Activated naive CD4-positive, alpha-beta T cell (primary cell): ENCODE results near the gene SWSAP1.
"Not testable (repeated sequence)": the region's sequence is repeated elsewhere in the genome, so short reads cannot be mapped to it uniquely, and the experiment has no call there.

Source experiments
- DNase-seq, 4 experiments: peaks; one replicate each; lab custom pipeline; 2025; lab: John Stamatoyannopoulos, UW

SWSAP1 gene, protein sequence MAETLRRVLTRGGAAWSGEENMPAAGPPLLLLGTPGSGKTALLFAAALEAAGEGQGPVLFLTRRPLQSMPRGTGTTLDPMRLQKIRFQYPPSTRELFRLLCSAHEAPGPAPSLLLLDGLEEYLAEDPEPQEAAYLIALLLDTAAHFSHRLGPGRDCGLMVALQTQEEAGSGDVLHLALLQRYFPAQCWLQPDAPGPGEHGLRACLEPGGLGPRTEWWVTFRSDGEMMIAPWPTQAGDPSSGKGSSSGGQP

DNA sequence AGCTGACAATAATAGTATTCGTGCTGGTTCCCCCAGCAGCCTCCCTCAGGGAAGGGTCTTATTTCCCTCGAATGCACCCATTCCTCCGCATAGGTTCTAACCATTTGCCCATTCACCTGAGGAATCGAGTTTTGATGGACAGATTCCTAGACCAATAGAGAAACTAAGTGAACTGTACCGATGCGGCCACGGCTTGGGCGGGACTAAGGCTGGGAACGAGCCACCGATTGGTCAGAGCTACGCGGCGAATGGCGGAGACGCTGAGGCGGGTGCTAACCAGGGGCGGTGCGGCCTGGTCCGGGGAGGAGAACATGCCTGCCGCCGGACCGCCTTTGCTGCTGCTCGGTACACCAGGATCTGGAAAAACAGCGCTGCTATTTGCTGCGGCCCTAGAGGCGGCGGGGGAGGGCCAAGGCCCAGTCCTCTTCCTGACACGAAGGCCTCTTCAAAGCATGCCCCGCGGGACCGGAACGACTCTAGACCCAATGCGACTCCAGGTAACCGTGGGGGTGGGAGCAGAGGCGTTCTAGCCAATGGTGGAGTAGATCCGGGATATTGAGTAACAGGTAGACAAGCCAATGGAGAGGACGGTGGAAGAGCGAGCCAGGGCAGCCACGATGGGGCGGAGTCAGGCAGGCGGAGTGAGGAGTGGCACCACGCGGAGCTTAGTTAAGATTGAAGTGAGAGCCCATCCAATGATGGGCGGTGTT is at the start of gene SWSAP1:
SWSAP1 (plus strand) TSS at position 234 of the 710 bp plus-strand sequence; CDS start at position 249, 15 bp downstream.
- peak; percentile 93 to 94 (median 94) for DNase-seq

DNA sequence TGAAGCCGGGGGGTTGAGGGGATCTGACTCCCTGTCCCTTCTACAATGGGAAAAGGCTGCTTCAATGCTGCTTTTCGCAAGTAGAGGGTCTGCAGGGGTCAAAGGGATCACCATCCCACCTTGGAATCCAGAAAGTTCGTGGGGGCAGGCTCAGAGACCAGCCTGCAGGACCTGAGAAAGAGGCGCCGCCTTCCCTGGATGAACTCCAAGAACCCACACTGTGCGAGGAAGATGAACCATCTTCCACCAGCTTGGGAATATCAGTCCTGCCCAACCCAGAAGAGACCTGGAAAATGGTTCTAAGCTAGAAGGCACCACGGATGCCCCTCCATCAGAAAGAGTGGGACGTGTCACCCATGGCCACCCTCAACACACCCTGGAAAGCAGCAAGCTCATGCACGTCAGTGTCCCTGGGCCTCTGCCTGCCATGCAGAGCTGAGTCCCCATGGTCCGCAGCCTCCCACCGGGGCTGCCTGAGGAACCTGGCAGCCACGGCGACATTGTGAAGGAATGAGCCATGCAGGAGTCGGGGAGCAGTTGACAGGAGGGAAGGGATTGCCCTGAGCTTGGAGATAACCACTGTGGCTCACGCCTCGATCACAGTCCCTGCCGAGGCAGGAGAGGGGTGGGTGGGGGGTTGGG is 49.6 kb upstream of the SWSAP1 start:
- no peak for DNase-seq

DNA sequence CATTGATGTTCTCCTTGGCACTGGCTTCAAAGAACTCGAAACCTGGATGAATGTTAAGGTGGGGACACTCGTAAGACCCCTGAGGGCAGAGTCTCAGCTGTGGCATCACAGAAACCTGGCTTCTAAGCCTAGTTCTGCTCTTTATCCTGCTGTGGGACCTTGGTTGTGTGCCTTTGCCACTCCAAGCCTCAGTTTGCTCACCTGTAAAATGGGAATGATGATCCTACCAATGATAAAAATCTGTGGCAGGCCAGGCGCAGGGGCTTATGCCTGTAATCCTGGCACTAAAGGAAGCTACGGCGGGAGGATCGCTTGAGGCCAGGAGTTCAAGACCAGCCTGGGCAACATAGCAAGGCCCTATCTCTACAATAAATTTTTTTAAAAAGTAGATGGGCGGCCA is 48.9 kb upstream of the SWSAP1 start:
- no peak for DNase-seq

DNA sequence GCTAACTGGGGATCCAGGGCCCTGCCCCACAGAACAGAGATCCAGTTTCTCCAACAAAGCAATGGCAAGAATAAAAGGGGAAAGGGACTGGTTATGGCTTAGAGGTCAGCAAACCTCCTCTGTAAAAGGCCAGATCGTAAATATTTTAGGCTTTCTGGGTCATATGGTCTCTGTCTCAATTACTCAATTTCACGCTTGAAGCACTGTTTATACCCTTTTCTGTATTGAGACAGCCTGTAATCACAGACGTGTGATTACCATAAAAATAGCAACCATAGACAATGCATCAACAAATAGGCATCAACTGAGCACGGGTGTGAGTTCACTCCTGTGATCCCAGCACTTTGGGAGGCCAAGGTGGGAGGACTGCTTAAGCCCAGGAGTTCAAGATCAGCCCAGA is 44.3 kb upstream of the SWSAP1 start:
- DNase-seq = no peak

DNA sequence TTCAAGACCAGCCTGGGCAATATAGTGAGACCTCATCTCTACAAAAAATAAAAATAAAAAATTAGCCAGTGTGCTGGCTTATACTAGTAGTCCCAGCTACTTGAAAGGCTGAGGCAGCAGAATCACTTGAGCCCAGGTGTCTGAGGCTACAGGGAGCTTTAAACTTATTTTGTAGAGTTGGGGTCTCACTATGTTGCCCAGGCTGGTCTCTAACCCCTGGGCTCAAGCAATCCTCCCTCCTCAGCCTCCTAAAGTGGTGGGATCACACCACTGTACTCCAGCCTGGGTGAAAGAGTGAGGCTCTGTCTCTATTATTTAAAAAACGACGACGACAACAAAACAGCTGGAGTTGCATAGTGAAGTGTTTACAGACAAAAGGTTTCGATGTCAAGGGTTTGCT is 43.0 kb upstream of the SWSAP1 start:
- DNase-seq = no peak

DNA sequence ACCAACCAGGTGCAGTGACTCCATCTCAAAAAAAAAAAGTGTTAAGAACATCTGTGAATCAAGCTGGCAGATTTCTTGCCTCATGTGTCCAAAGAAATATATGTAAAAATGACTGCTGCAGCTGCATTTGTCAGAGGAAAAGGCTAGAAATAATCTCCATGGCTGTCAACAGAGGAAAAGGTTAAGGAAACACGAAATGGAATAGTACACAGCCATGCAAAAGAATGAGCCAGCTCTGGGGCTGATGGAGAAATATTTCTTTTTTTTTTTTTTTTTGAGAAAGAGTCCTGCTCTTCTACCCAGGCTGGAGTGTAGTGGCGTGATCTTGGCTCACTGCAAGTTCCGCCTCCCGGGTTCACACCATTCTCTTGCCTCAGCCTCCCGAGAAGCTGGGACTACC is 41.6 kb upstream of the SWSAP1 start:
- DNase-seq = no peak

DNA sequence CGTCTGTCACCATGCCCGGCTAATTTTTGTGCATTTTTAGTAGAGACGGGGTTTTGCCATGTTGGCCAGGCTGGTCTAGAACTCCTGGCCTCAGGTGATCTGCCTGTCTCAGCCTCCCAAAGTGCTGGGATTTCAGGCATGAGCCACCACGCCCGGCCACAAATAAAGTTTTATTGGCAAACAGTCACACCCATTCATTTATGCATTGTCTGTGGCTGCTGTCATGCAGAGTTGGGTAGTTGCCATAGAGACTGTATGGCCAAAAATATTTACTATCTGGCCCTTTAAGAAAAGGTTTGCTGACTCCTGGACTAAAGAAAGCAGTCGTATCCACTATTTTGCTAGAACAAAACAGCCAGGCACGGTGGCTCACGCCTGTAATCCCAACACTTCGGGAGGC is 40.6 kb upstream of the SWSAP1 start:
- DNase-seq = not testable (repeated sequence)

DNA sequence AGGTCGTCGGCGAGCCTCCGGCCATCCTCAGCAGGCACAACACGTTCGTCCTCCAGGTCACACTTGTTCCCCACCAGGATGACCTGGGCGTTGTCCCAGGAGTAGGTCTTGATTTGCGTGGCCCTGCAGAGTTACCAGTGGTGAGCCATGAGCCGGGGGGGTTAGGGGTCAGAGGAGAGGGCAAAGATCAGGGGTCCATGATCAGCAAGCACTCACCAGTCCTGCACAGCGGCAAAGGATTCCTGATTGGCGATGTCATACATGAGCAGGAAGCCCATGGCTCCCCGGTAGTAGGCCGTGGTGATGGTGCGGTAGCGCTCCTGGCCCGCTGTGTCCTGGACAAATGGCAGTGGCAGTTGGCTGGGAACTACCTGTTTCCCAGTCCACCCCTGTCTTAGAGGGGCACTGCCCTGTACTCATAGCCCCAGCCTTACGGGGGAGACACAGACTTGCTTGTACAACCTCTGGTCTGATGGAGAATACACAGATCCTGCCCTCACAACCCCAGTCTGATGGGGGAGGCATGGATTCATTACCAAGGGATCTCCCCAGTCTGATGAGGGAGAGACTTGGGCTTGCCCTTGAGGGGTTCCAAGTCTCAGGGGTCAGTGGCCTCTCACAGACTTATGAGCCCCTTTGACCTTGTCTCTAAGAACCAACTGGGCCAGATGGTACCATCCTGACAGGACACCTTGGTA is 38.9 kb upstream of the SWSAP1 start:
- no peak for DNase-seq

DNA sequence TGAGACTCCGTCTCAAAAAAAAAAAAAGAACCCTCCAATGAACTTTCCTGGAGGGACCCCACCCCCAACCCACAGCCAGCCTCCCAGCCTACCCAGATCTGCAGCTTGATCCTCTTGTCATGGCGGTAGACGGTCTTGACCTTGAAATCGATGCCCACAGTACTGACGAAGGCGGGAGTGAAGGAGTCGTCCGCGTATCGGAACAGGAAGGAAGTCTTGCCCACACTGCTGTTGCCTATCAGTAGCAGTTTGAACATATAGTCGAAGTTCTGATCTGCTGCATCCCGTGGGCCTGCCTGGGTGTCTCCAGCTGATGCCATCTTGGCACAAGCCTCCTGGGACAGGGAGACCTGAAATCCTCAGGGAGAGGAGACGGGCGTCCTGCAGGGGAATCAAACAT is 37.4 kb upstream of the SWSAP1 start:
- no peak for DNase-seq

DNA sequence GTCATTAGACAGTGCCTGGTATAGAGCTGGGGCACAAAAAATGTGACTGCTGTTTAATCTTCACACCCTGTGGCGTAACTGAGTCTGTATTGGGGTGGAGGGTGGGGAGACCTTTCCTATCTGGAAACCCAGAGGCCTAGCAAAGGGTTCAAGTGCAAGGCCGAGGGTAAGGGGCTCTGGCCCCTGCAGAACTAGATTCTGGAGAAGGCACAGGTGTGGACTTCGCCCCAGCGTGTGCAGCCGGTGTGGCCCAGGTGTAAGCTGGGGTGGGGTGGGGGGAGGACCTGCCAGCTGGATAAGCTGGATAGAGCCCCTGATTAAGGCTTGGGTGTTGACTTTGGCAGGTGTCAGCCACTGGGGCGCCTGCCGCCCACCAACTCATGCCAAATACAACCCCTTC is 36.3 kb upstream of the SWSAP1 start:
- no peak for DNase-seq

DNA sequence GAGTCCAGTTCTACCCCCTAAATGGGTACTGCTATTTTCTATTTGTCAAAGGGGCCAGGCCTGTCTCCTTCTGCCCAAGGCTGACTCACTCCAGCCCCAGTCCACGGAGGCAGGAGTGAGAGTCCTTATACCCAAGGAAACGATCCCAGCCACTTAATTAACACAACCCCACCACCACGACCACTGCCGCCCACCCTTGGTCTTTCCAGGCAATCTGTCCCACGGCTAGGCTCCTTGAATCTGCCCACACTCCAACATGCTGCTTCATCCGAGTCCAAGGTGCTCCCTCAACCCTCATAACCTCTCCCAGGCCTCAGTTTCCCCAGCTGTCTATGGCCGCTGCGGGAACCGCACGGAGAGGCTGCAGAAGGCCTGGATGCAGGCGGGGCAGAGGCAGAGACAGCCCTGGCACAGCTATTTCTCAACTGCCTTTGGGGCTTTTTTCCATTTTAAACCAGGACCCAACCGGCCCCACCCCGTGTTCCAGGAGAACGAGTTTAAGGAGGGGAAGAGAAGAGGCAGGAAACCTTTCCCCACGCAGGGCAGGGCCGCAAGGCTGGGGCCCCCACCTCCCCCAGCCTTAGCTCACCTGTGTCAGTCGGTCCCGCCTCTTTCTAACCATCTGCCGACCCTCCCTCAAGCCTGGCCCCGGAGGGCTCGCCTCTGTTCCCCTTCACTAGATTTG is 35.8 kb upstream of the SWSAP1 start:
- DNase-seq = no peak

DNA sequence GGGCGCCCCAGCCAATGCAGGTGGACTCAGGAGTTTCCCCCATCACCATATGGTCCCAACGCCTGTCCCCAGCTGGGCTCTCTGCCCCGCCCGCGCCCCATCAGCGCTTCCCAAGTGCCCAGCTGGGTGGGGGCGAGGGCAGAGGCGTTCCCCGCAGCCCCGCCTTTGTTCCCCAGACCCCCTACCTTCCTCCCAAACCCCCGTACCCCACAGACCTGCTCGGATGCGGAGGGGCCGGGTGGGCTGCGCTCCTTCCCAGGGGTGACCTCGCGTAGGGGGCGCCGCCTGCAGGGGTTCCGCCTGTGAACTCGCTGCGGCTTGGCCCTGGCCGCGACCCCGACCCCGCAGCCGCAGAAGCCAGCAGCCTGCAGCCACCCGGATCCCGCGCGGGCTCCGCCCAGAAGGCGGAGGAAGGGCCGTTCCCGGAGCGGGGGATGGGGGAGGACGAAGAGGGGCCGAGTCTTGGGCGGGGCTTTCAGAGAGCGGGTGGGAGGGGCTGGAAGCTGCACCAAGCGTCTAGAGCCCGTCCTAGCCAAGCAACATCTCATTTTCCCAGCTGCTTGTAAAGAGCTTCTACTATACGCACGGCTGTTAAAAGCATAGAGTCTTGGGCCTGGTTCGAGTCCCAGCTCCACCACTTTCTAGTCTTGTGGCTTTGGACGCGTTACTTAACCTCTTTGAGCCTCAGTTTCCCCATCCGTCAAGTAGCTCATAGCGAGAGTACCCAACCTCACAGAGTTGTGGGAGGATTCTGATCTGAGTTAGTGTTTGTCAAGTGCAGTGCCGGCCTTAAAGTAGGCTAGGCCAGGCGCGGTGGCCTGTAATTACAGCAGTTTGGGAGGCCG is 35.0 kb upstream of the SWSAP1 start, which contains the start of gene RAB3D:
RAB3D (minus strand) TSS at position 404 of the 845 bp plus-strand sequence. CDS start 2,258 bp downstream, outside the sequence.
- DNase-seq = peak; percentile 22 to 64 (median 38)

DNA sequence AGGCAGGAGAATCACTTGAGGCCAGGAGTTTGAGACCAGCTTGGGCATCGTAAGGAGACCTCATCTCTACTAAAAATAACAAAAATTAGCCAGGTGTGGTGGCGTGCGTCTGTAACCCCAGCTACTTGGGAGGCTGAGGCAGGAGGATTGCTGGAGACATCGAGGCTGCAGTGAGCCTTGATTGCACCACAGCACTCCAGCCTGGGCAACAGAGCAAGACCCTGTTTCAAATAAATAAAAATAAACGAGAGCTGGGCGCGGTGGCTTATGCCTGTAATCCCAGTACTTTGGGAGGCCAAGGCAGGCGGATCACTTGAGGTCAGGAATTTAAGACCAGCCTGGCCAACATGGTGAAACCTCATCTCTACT is 34.4 kb upstream of the SWSAP1 start:
- DNase-seq = not testable (repeated sequence)

DNA sequence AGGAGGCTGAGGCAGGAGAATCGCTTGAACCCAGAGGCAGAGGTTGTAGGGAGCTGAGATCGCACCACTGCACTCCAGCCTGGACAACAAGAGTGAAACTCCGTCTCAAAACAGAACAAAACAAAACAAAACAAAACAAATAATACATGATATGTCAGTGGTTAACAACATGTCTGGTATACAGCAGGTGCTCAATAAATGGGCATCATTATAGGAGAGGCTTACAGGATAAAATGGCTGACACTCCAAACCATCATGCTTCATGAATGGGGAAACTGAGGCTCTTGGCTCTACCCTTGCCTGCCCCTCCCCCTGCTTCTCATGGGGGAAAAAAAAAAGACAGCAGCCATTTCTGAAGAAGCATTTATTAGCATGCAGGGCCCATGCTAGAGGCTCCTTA is 32.0 kb upstream of the SWSAP1 start:
- no peak for DNase-seq

DNA sequence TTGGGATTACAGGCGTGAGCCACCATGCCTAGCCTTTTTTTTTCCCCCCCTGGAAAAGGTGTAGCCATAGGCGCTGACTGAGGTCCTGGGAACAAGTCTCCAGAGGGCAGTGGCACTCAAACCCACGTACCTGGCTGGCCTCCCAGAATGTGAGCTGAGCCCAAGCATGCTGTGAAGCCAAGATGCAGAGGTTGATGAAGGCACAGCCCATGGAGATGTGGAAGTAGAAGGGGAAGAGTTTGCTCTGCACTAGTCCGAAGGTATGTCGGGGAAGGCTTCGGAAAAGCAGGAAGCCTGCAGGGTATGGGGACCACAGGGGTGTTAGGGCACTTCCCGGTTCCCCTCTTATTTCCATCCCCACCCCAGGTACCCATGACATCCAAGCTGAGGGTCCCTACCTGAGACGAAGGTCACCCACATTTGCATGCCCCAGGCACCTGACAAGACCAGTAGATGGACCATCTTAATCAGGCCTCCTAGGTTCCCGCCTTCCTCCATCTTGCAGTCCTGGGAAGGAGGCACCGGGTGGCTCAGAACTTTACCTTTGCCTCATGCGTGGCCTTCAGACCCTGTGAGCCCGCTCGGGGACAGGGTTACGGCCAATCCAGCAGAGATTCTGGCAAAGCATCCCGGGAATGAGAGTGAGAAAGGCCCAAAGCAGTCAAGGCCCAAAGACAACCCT is 29.2 kb upstream of the SWSAP1 start:
- no peak for DNase-seq

DNA sequence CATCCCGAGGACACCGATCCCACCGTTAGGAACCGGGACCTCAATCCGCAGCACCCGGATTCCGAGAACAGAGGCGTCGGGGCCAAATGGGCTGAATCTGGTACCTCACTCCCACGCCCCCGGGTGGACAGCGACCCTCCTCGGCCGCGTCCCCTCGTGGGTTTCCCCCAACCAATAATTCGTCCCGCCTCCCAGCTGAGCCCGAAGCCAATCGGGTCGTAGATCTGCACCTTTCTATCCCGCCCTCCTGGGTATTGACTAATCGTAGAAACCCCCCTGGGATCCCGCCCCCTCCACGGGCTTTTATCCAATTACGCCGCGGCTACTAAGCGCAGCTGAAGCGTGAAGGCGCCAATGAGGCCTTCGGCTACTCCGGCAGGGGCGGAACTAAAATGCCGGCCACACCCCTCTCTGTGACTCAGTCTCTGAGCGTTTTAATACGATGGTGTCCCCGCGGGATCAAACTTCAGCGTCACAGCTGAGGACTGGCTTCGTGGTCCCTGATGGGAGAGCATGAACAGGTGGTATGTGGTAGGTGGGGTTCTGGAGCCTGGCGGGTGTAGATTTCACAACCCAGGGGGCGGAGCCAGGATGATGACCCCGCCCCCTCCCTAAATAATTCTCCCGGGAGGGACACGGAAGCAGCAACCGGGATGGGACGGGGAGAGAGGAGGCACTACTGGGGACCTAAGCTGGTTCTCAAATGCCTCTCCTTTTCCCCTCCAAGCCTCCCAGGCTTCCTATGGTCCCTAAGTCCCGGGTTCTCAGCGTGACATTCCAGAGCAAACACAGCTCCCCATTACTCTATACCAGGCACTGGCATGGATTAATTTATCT is 28.1 kb upstream of the SWSAP1 start, which contains the start of the genes CCDC159 and TMEM205:
CCDC159 (plus strand) TSS at position 416 of the 837 bp plus-strand sequence; CDS start at position 504, 88 bp downstream.
TMEM205 (minus strand) TSS at position 165 of the 837 bp plus-strand sequence. CDS start 649 bp downstream, outside the sequence.
- DNase-seq = peak; percentile 90 to 97 (median 94)

DNA sequence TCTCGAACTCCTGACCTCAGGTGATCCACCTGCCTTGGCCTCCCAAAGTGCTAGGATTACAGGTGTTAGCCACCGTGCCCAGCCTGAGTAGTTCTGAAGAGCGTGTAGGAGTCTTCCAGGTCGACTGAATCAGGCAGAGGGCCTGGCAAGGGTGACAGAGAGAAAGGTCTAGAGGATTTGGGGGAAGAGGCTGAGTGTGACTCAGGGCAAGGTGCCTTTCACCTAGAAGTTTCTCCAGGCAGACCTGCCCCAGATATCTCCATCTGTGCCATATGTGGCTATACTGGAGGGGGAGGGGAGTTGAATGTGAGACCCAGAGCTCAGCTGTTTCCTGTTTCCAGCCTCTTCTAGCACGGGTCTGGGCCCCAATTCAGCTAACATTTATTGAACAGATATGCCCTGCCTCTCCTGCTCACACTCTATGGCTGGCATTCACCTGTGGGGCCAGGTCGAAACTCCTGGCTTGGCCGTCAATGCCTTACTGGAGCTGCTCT is 26.9 kb upstream of the SWSAP1 start:
- no peak for DNase-seq

DNA sequence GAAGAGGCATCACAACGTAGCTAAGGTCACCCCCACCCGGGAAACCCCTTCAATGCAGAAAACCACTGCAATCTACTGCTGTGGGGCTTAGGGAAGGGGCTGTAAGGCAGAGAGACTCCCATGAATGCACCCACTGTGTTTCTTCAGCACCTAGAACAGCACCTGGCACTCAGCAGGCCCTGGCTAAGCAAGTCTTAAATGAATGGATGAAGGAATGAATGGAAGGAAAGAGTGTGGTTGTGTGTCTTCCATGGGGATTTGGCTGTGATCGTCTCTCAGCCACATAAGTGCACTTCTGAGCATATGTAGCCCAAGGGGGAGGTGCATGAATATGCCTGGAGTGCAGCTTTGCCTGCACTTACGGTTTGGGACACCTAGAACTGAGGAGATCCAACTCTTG is 25.3 kb upstream of the SWSAP1 start:
- DNase-seq = no peak

DNA sequence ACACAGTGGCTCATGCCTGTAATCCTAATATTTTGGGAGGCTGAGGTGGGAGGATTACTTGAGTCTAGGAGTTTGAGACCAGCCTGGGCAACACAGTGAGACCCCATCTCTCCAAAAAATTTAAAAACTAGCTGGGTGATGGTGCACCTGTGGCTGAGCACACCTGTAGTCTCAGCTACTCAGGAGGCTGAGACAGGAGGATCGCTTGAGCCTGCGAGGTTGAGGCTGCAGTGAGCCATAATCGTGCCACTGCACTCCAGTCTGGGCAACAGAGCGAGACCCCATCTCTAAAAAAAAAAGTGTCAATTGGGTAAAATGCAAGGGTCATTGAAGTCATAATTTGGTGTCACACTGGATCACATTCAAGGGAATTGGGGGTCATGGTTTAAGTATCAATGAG is 20.4 kb upstream of the SWSAP1 start:
- DNase-seq = not testable (repeated sequence)
